Activated T-cell treated with anti-CD3 and anti-CD28 coated beads, Interleukin-2, amount 50 U/mL, for 24 hours (primary cell): ENCODE measurements around the gene OR6C65.
"Not testable (repeated sequence)": the region's sequence is repeated elsewhere in the genome, so short reads cannot be mapped to it uniquely, and the experiment has no call there.

ENCODE experiments used
- DNase-seq: peaks from one replicate; pipeline ENCODE4 v3.0.0-alpha.2; 2020
- H3K27ac Mint-ChIP-seq: 2 replicates; pipeline ENCODE4 v1.8.0; 2020; ENCODE audit warnings: mild to moderate bottlenecking, mixed read lengths
- H3K27me3 Mint-ChIP-seq: 2 replicates; pipeline ENCODE4 v1.8.0; 2020; ENCODE audit warnings: mixed read lengths
- H3K36me3 Mint-ChIP-seq: 2 replicates; pipeline ENCODE4 v1.8.0; 2020; ENCODE audit warnings: low read depth, mixed read lengths
- H3K4me1 Mint-ChIP-seq: 2 replicates; pipeline ENCODE4 v1.8.0; 2020; ENCODE audit warnings: low read depth, mixed read lengths
- H3K4me3 Mint-ChIP-seq: 2 replicates; pipeline ENCODE4 v1.8.0; 2020; ENCODE audit warnings: mild to moderate bottlenecking, moderate library complexity, mixed read lengths
- H3K9me3 Mint-ChIP-seq: 2 replicates; pipeline ENCODE4 v1.8.0; 2020; ENCODE audit warnings: mixed read lengths

The OR6C65 gene

GRCh38 chr12:55420307-55420962, 20.1 kb downstream of the OR6C65 start:
- Mint-ChIP-seq H3K27me3 (peaks cover 53% of the 10 kb centered on the region), H3K4me3 (no peak overlapping the region), H3K36me3 (no peaks in the 10 kb centered on the region), H3K9me3 (no peaks in the 10 kb centered on the region), H3K27ac (no peak overlapping the region), H3K4me1 (peaks cover 1% of the 10 kb centered on the region)
- no peak for DNase-seq

GRCh38 chr12:55425954-55426353, 25.6 kb downstream of the OR6C65 start, which contains the start of gene OR6C76:
TSS of gene OR6C76 (plus strand) at chr12:55426254. CDS start at chr12:55426254, 0 bp downstream.
- Mint-ChIP-seq H3K27ac (no peak within 1 kb of the TSS), H3K4me3 (no peak within 1 kb of the TSS), H3K36me3 (no peaks in the 10 kb centered on the region), H3K9me3 (no peaks in the 10 kb centered on the region), H3K4me1 (no peaks in the 10 kb centered on the region), H3K27me3 (peaks cover 23% of the 10 kb centered on the region)
- no peak for DNase-seq

- peaks cover 31% of the 10 kb centered on the region for H3K27me3 Mint-ChIP-seq
- H3K36me3 Mint-ChIP-seq = no peaks in the 10 kb centered on the region
- no peak overlapping the region for H3K27ac Mint-ChIP-seq
- H3K4me3 Mint-ChIP-seq = no peak overlapping the region
- no peaks in the 10 kb centered on the region for H3K9me3 Mint-ChIP-seq
- no peaks in the 10 kb centered on the region for H3K4me1 Mint-ChIP-seq
- DNase-seq = no peak
Observed at GRCh38 chr12:55428331-55429243, 28.3 kb downstream of the OR6C65 start.

- not testable (repeated sequence) for H3K4me3 Mint-ChIP-seq, DNase-seq, H3K27ac Mint-ChIP-seq, H3K4me1 Mint-ChIP-seq, H3K36me3 Mint-ChIP-seq
- H3K27me3 Mint-ChIP-seq = peaks cover 11% of the 10 kb centered on the region
- H3K9me3 Mint-ChIP-seq = peaks cover 17% of the 10 kb centered on the region
Observed at GRCh38 chr12:55441233-55441632, 40.9 kb downstream of the OR6C65 start.

GRCh38 chr12:55443776-55444175, 43.4 kb downstream of the OR6C65 start, which contains the start of gene OR6C2:
TSS of gene OR6C2 (plus strand) at chr12:55444076. CDS start at chr12:55452214, 8,138 bp downstream.
- Mint-ChIP-seq H3K27me3 (peaks cover 18% of the 10 kb centered on the region), H3K36me3 (no peaks in the 10 kb centered on the region), H3K27ac (no peak within 1 kb of the TSS), H3K4me1 (no peaks in the 10 kb centered on the region), H3K9me3 (peaks cover 17% of the 10 kb centered on the region), H3K4me3 (no peak within 1 kb of the TSS)
- no peak for DNase-seq

GRCh38 chr12:55445357-55445756, 45.0 kb downstream of the OR6C65 start:
- no peak overlapping the region for H3K4me3 Mint-ChIP-seq
- no peaks in the 10 kb centered on the region for H3K36me3 Mint-ChIP-seq
- DNase-seq = no peak
- H3K4me1 Mint-ChIP-seq = no peaks in the 10 kb centered on the region
- H3K9me3 Mint-ChIP-seq = peaks cover 10% of the 10 kb centered on the region
- H3K27ac Mint-ChIP-seq = no peak overlapping the region
- H3K27me3 Mint-ChIP-seq = peaks cover 14% of the 10 kb centered on the region

GRCh38 chr12:55446326-55446725, 46.0 kb downstream of the OR6C65 start:
- Mint-ChIP-seq H3K36me3 (no peaks in the 10 kb centered on the region), H3K4me1 (no peaks in the 10 kb centered on the region), H3K27ac (no peak overlapping the region), H3K9me3 (peaks cover 3% of the 10 kb centered on the region), H3K27me3 (peaks cover 16% of the 10 kb centered on the region), H3K4me3 (no peak overlapping the region)
- DNase-seq = no peak

- no peaks in the 10 kb centered on the region for H3K4me1 Mint-ChIP-seq
- no peaks in the 10 kb centered on the region for H3K36me3 Mint-ChIP-seq
- H3K4me3 Mint-ChIP-seq = no peak overlapping the region
- peaks cover 34% of the 10 kb centered on the region for H3K27me3 Mint-ChIP-seq
- H3K27ac Mint-ChIP-seq = no peak overlapping the region
- no peaks in the 10 kb centered on the region for H3K9me3 Mint-ChIP-seq
- DNase-seq = no peak
Observed at GRCh38 chr12:55448825-55449224, 48.5 kb downstream of the OR6C65 start.
